ENCODE results near the gene FRMD7.
"Not testable (repeated sequence)": the region's sequence is repeated elsewhere in the genome, so short reads cannot be mapped to it uniquely, and the experiment has no call there.

FRMD7 gene

GRCh38 chrX:132093239-132093860, 34.5 kb downstream of the FRMD7 start:
- no peak for DNase-seq (ENCODE audit: low read depth)

DNA sequence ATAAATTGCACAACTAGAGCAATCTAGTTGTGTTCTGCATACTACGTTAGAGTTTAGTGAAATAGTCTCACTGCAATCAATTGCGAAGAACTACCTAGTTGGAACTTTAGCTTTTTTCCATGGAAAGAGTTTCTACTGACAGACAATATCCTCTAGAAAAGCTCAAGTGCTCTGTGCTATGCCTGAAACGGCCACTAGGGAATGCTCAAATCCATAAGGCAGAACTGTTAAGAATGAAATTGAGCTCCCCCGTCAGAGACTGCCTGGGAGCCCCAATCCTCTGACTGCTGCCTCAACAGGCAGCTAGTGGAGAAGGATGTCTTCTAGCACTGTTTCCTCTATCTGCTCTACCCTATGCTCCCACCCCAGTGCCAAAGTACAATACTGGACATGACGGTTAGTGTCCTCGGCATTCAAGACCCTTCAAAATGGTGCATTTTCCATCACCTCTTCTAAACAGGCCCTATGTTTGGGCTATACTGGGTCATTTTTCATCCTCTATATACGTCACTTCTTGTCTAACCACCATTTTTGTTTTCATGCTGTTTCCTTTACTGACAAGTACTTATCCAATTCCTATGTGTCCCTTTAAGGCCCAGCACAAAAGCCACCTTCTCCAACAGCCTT, 35.3 kb downstream of the FRMD7 start:
- peak; percentile 20 for DNase-seq (ENCODE audit: low read depth)

- no peak for DNase-seq (ENCODE audit: low read depth)
These were observed 37.2 kb downstream of the FRMD7 start for GRCh38 chrX:132090403-132091159.

- no peak for DNase-seq (ENCODE audit: low read depth)
These were observed 39.0 kb downstream of the FRMD7 start for GRCh38 chrX:132088864-132089263.

DNA sequence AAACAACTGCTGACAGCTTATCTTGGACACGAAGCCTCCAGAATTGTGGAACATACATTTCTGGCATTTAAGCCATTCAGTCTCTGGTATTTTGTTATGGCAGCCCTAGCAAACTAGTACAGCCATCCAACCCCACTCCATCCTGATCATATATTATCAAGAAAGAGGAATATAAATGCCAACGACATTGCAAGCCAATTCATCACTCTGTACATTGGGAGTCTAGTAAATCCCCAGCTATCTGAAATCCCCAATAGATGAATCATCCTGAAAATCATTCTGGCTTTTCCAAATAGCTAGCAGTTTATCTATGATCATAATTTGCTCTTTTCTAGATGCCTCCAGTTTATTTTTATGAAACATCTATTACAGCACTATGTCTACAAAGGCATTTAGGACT, 41.1 kb downstream of the FRMD7 start:
- no peak for DNase-seq (ENCODE audit: low read depth)

GRCh38 chrX:132085786-132086185, 42.0 kb downstream of the FRMD7 start:
- DNase-seq (ENCODE audit: low read depth), result no peak

DNA sequence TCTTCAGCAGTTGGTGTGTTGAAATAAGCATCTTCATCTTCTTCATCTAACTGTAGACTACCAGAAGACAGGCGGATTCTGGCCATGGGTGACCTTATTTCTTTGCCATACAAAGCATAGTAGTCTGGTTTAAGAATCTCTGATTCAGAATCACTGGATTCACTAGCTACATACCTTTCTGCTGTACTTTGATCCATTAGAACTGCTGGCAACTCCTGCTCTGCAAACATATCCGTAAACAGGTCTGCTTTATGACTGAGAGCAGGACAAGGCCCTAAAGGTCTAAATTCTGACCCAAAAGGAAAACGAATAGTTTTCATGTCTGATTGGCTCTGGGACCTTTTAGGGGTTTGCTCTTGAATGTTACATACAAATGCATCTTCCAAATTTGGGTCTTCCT, 49.9 kb downstream of the FRMD7 start:
- no peak for DNase-seq (ENCODE audit: low read depth)

GRCh38 chrX:132077414-132077813, 50.4 kb downstream of the FRMD7 start:
- no peak for DNase-seq (ENCODE audit: low read depth)

DNA sequence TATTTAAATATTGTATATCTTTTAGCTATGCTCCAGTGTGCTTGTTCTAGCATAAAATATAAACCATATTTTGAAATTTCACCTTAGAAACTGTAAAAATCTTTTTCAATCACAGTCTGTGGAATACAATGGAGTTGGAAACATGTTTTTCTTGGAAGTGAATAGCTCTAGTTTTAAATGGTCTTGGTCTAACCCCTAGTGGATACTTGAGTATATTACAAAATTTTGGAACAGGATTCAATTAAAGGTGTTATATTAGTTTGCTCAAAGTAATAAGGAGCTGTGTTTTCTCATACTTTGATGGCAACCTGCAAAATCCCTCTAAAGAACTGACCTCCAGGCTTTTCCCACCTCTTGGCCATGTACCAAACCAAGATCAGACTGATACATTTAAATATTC, 56.6 kb downstream of the FRMD7 start:
- no peak for DNase-seq (ENCODE audit: low read depth)

DNA sequence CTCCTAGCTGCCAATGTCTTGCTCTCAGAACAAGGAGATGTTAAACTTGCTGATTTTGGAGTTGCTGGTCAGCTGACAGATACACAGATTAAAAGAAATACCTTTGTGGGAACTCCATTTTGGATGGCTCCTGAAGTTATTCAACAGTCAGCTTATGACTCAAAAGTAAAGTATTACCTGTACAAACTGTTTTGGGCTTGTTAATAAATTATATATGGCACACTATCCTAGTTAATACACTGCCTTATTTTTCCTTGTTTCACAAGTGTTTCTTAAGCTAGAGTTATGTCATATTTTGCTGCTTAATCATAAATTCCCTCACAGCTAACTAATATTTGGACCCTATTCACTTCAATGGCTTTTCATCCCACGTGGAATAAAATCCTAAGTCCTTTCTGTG, 59.4 kb downstream of the FRMD7 start:
- DNase-seq (ENCODE audit: low read depth), result no peak

- DNase-seq (ENCODE audit: low read depth), result no peak
These were observed 64.0 kb downstream of the FRMD7 start for GRCh38 chrX:132063862-132064261.

DNA sequence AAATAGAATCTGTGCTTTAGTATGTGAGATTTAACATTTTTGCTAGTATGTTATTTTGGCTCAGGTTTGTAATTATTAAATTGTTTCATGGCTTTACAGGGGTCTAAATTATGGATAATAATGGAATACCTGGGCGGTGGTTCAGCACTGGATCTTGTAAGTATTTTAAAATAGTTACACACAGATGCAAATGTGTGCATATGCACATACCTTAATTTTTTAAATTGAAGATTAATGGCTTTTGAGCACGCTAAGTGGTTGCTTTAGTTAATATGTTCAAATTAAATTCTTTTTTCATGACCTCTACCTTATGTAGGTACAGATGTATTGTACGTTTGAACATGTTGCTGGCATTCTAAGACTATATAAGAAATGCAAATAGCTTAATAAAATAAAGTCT, 64.5 kb downstream of the FRMD7 start:
- no peak for DNase-seq (ENCODE audit: low read depth)

- DNase-seq (ENCODE audit: low read depth), result no peak
These were observed 67.8 kb downstream of the FRMD7 start for GRCh38 chrX:132059973-132060540.

DNA sequence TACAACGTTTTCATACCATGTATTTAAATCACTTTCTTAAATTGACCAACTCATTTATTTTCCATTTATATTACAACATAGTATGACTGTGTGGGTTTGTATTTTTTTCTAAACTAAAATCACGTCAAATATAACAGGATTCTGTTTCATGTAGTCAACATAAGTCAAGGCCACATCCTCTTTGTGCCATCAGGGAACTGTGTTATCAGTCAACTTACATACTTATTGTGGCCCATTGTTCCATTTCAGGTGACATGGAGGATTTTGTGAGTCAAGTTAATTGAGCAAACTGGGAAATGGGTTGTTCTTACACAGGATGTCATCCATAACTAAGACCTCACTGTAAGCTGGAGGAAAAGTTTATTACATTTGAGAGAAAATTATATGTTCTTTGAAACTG, 68.8 kb downstream of the FRMD7 start:
- no peak for DNase-seq (ENCODE audit: low read depth)

- DNase-seq (ENCODE audit: low read depth), result no peak
These were observed 69.8 kb downstream of the FRMD7 start for GRCh38 chrX:132058050-132058449.

DNA sequence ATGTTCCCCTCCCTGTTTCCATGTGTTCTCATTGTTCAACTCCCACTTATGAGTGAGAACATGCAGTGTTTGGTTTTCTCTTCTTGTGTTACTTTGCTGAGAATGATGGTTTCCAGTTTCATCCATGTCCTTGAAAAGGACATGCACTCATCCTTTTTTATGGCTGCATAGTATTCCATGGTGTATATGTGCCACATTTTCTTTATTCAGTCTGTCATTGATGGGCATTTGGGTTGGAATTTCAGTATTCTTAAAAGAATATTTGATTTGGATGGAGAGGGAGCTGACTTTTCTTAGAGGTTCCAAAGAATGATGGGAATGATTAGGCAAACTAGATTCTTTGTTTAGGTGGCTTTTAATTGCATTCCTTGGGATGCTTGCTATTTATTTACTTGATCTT, 76.0 kb downstream of the FRMD7 start:
- not testable (repeated sequence) for DNase-seq (ENCODE audit: low read depth)

DNA sequence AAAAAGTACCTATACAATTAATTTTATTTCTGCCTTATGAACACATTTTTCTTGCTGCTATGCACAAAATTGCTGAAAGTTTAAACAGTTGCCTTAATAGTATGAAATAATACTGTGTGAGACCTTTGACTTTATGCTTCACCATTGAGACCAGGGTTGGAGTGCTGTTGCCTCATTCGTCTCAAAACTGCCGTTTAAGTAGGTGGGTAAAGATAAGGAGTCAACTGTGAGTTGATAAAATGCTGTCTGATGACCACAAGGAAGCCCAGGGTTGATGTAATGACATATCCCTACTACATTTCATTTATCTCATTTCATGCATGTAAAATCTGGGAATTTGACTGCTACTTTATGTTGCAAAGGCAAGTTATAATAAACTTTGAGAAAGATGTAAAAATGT, 81.3 kb downstream of the FRMD7 start:
- no peak for DNase-seq (ENCODE audit: low read depth)

DNA sequence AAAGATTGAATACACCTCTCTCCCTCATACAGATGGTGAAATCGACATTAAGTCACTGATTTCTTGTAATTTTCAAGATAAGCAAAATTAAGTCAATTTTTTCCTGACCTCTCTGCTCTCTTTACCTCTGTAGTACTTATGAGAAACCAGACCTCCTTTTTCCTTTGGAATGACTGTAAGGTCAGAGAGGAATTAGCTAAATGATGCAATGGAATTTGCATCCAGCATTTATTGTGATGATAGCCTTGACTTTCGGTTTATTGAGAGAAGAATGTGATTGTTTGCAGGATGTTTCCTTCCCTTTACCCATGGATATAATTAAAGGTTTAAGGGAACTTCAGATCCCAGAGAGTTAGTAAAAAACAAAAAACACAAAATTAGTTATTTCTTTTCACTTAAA, 82.4 kb downstream of the FRMD7 start:
- no peak for DNase-seq (ENCODE audit: low read depth)

DNA sequence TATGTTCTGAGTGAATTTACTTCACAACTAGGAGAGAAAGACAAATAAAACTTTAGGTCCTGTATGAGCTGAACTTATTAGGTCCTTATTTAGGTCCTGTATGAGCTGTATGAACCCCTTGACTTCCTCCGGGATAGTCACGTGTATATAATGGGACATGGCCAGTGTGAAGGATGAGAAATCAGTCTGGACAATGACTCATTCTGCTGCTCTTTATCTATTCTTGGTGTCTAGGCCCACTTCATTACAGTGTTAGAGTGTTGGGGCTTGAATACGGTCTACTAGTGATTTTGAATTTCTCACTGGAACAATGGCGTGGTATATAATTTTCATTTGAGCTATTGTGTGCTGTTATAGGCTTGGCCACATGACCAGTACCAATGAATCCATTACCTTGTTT, 82.9 kb downstream of the FRMD7 start:
- no peak for DNase-seq (ENCODE audit: low read depth)

GRCh38 chrX:132043977-132044376, 83.8 kb downstream of the FRMD7 start:
- DNase-seq (ENCODE audit: low read depth), result no peak

GRCh38 chrX:132041015-132041414, 86.8 kb downstream of the FRMD7 start:
- DNase-seq (ENCODE audit: low read depth), result no peak

DNA sequence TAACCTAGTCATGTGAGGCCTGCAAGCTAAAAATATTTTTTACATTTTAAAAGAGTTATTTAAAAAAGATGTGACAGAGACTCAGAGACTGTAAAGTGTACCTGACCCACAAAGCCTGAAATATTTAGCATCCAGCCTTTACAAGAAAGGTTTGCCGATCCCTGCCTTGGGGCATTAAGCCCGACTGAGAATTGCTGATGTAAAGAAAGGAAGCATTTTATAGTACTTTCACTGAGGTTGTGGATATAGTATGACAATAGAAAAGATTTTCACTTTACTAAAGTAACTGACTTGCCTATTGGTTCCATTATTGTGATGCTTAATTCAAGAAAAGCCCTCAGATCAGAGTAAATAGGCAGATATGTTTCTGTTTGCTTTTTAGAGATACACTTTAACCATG, 87.8 kb downstream of the FRMD7 start:
- DNase-seq (ENCODE audit: low read depth), result no peak

DNA sequence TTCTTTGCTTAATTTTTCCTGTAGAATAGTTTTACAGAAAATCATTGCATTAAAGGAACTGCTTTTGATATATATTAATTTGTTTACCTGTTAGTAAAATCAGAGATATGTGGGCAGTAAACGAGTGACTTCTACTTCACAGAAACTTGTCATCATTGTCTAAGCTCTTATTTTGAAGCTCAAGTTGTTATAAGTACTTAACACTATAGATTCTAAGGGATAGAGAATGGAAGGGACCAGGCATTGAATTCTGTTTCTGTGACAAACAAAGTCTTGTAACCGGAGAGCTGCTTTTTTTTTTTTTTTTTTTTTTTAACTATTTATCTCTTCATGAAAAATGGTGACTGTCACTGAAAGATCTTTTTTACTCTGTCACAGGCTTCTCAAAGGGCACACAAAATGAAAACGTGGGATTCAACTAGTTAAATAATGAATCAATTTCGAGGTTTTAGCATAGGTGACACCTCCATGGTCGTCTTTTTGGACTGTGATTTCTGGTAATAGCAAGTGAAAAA, 90.3 kb downstream of the FRMD7 start:
- DNase-seq (ENCODE audit: low read depth), result no peak
